Esophagus squamous epithelium (tissue), 5 donors: ENCODE results near the gene SPACA7. TPM values are rescaled to one million over a fixed set of nuclear protein-coding genes. Genes with fewer than 3 reads are reported as not detected.

Experiments
- DNase-seq: peaks from one replicate; lab custom pipeline; 2025; lab: John Stamatoyannopoulos, UW
- H3K27ac ChIP-seq, 4 donors: fragments of 200-600 bp; sonication (generic); one replicate each; pipeline ENCODE4 v1.5.1; 2016 to 2019; ENCODE audit warnings: mild to moderate bottlenecking in 1 of 4
- H3K27me3 ChIP-seq, 4 donors: fragments of 200-600 bp; sonication (generic); 1 replicate in 3 of 4; 2 replicates in 1 of 4; pipeline versions ENCODE4 v1.5.1 to v1.6.0; 2017 to 2021; ENCODE audit warnings: antibody characterized with exemption in 1 of 4
- H3K36me3 ChIP-seq, 3 donors: fragments of 200-600 bp; sonication (generic); one replicate each; pipeline ENCODE4 v1.5.1; 2016 to 2019
- H3K4me1 ChIP-seq, 3 donors: fragments of 200-600 bp; sonication (generic); one replicate each; pipeline ENCODE4 v1.5.1; 2017 to 2019
- H3K4me3 ChIP-seq, 4 donors: fragments of 200-600 bp; sonication (generic); 1 replicate in 3 of 4; 2 replicates in 1 of 4; pipeline ENCODE4 v1.5.1; 2016 to 2019; ENCODE audit warnings: mild to moderate bottlenecking in 2 of 4, moderate library complexity in 1 of 4
- H3K9me3 ChIP-seq, 3 donors: fragments of 200-600 bp; sonication (generic); one replicate each; pipeline ENCODE4 v1.5.1; 2016 to 2019
- CTCF ChIP-seq, 6 experiments: fragments of 450-650 bp in 4 of 6; fragments of 200-600 bp in 2 of 6; sonication (generic) in 2 of 6; IDR thresholded peaks; one replicate each; pipeline ENCODE4 v1.5.1; 2016 to 2019; ENCODE audit warnings: antibody characterized with exemption in 6 of 6, mild to moderate bottlenecking in 4 of 6, moderate library complexity in 4 of 6
- POLR2A ChIP-seq, 4 donors: fragments of 450-650 bp; IDR thresholded peaks; one replicate each; pipeline ENCODE4 v1.6.1; 2017; ENCODE audit warnings: antibody characterized with exemption in 4 of 4, mild to moderate bottlenecking in 4 of 4, moderate library complexity in 3 of 4
- WGBS, 2 donors: methylation state at CpG; one replicate each; pipeline ENCODE4 v1.1.5; 2018; 5-methylcytosine and 5-hydroxymethylcytosine counted together
- intact Hi-C: fragments of 100-400 bp; cut with DNase I; formaldehyde crosslinking; loops from one replicate; pipeline ENCODE4 v1.15.0; 2022
- total RNA-seq, 4 donors: library from RNA; depleted of rRNA; stranded (reverse); fragments of >200 nt; gene quantifications; one replicate each; pipeline ENCODE4 v1.1.0, GENCODE V29; 2016
- donor health status: DM: yes; HTN: yes; CAD: no.

SPACA7 gene
- total RNA-seq, 4 donors from 2014 or later = not detected

- DNase-seq = no peak
- Histone ChIP-seq H3K4me3 (no peak overlapping the region), H3K4me1 (peaks cover 0 to 4% (median 0%) of the 10 kb centered on the region in 3 donors), H3K36me3 (no peaks in the 10 kb centered on the region), H3K27me3 (peaks cover 0 to 85% (median 0%) of the 10 kb centered on the region in 4 donors), H3K27ac (no peak overlapping the region), H3K9me3 (no peaks in the 10 kb centered on the region)
- no peak for TF ChIP-seq POLR2A (IDR thresholded peaks at IDR 0.05)
- no peak for TF ChIP-seq CTCF (IDR thresholded peaks at IDR 0.05)
- intact Hi-C loops = no loop called here
- 83 to 84% methylated on average over 22 of the region's 23 CpGs for WGBS, 2 donors
These were observed 74.2 kb downstream of the SPACA7 start for GRCh38 chr13:112450118-112450903.

GRCh38 chr13:112450904-112451240 lies 74.7 kb downstream of the SPACA7 start:
- Histone ChIP-seq H3K9me3 (no peaks in the 10 kb centered on the region), H3K27me3 (peaks cover 0 to 83% (median 0%) of the 10 kb centered on the region in 4 donors), H3K27ac (no peak overlapping the region), H3K36me3 (no peaks in the 10 kb centered on the region), H3K4me3 (no peak overlapping the region), H3K4me1 (peaks cover 0 to 4% (median 0%) of the 10 kb centered on the region in 3 donors)
- no peak for TF ChIP-seq POLR2A (IDR thresholded peaks at IDR 0.05)
- no peak for TF ChIP-seq CTCF (IDR thresholded peaks at IDR 0.05)
- intact Hi-C loops = no loop called here
- no peak for DNase-seq
- whole genome bisulfite sequencing, 2 donors = 19 to 30% methylated on average over 8 to 9 of the region's 9 CpGs

- Histone ChIP-seq H3K4me1 (peaks cover 0 to 4% (median 0%) of the 10 kb centered on the region in 3 donors), H3K36me3 (no peaks in the 10 kb centered on the region), H3K4me3 (no peak overlapping the region), H3K9me3 (no peaks in the 10 kb centered on the region), H3K27me3 (peaks cover 0 to 82% (median 0%) of the 10 kb centered on the region in 4 donors), H3K27ac (no peak overlapping the region)
- DNase-seq = no peak
- intact Hi-C loops = no loop called here
- WGBS, 2 donors = 60 to 83% methylated on average over 10 to 21 of the region's 43 CpGs
- TF ChIP-seq POLR2A (IDR thresholded peaks at IDR 0.05) (no peak), CTCF (IDR thresholded peaks at IDR 0.05) (no peak)
These were observed 75.6 kb downstream of the SPACA7 start for GRCh38 chr13:112451512-112452379.

GRCh38 chr13:112452380-112453206 lies 76.4 kb downstream of the SPACA7 start:
- no peak for TF ChIP-seq CTCF (IDR thresholded peaks at IDR 0.05)
- intact Hi-C loops = no loop called here
- DNase-seq = no peak

More at GRCh38 chr13:112452380-112453206, 76.4 kb downstream of the SPACA7 start:
- Histone ChIP-seq H3K4me3 (no peak overlapping the region), H3K27me3 (peaks cover 0 to 78% (median 0%) of the 10 kb centered on the region in 4 donors), H3K36me3 (no peaks in the 10 kb centered on the region), H3K9me3 (no peaks in the 10 kb centered on the region), H3K4me1 (peaks cover 0 to 4% (median 0%) of the 10 kb centered on the region in 3 donors), H3K27ac (no peak overlapping the region)
- 90 to 100% methylated on average over 1 to 4 of the region's 36 CpGs for WGBS, 2 donors
